Keratinocyte (primary cell): ENCODE measurements around the gene PDZRN4.

Experiments used
- EZH2 ChIP-seq: IDR thresholded peaks from one replicate; pipeline ENCODE4 v1.6.1; 2012; ENCODE audit warnings: inconsistent platforms, mild to moderate bottlenecking, low read length, moderate library complexity
- TF ChIP-seq, protein P1 (sequence below), 3 experiments: IDR thresholded peaks in 1 of 3; conservative IDR thresholded peaks in 1 of 3; optimal IDR thresholded peaks in 1 of 3; 2 replicates in 2 of 3; 3 replicates in 1 of 3; pipeline versions ENCODE3 to v1.5.1; 2011; ENCODE audit warnings: low read length in 3 of 3, mild to moderate bottlenecking in 3 of 3, moderate library complexity in 2 of 3, control low read depth in 1 of 3, inconsistent platforms in 1 of 3; ENCODE audit not compliant: insufficient read depth in 2 of 3; ENCODE audit errors: extremely low read depth in 1 of 3

DNA sequence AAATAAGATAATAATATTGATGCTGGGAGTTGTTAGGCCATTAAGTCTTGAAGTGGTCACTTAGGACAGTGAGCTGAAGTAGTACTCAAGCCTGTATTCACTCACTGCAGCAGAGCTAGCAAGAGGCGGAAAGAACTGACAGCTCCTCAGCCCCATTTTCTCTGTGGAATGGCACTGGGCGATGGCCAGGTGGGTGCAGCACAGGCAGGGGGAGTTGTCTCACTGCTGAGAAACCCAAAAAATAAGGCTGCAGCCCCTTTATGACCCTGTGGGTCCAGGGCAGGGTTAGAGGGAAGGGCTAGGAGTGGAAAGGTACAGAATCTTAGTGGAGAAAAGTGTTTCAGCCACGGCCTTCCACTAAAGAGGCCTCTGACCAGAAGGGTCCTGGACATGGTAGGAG lies 35.5 kb downstream of the PDZRN4 start:
- TF ChIP-seq, protein P1, sequence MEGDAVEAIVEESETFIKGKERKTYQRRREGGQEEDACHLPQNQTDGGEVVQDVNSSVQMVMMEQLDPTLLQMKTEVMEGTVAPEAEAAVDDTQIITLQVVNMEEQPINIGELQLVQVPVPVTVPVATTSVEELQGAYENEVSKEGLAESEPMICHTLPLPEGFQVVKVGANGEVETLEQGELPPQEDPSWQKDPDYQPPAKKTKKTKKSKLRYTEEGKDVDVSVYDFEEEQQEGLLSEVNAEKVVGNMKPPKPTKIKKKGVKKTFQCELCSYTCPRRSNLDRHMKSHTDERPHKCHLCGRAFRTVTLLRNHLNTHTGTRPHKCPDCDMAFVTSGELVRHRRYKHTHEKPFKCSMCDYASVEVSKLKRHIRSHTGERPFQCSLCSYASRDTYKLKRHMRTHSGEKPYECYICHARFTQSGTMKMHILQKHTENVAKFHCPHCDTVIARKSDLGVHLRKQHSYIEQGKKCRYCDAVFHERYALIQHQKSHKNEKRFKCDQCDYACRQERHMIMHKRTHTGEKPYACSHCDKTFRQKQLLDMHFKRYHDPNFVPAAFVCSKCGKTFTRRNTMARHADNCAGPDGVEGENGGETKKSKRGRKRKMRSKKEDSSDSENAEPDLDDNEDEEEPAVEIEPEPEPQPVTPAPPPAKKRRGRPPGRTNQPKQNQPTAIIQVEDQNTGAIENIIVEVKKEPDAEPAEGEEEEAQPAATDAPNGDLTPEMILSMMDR (optimal IDR thresholded peaks at IDR 0.05 in 1 of 3, IDR thresholded peaks at IDR 0.05 in 1 of 3, conservative IDR thresholded peaks at IDR 0.05 in 1 of 3; ENCODE audit: extremely low read depth in 1 of 3, insufficient read depth in 2 of 3, low read length in 3 of 3) = no peak
- no peak for TF ChIP-seq EZH2
